ENCODE measurements around the gene JSRP1.

- no peak for TF ChIP-seq CTCF (IDR thresholded peaks at IDR 0.05; ENCODE audit: low read depth, low read length, poor library complexity, severe bottlenecking)
- no peak for TF ChIP-seq EZH2phosphoT487 (IDR thresholded peaks at IDR 0.05; ENCODE audit: borderline replicate concordance, low read length)
These were observed 49.4 kb upstream of the JSRP1 start for GRCh38 chr19:2305452-2306280.
